GM12878 (cell line): ENCODE data around the gene NOL7. TPM values are rescaled to one million over a fixed set of nuclear protein-coding genes. Genes with fewer than 3 reads are reported as not detected.
A peak's percentile ranks its signal among the peaks of the same experiment; 100 is the strongest.

Experiments
- ASH2L ChIP-seq: fragments of 300-600, 200-600 bp; sonication (generic); IDR thresholded peaks from 2 replicates; pipeline ENCODE4 v1.6.1; 2017; ENCODE audit warnings: low read depth, mild to moderate bottlenecking, borderline replicate concordance
- ATF2 ChIP-seq: IDR thresholded peaks from 2 replicates; pipeline ENCODE4 v1.6.1; 2012; ENCODE audit warnings: low read length, inconsistent platforms
- ATF7 ChIP-seq: fragments of 450-650 bp; IDR thresholded peaks from 2 replicates; pipeline ENCODE4 v1.6.1; 2016; ENCODE audit warnings: low read depth, mild to moderate bottlenecking
- BHLHE40 ChIP-seq, 2 experiments: fragments of 450-650 bp in 1 of 2; IDR thresholded peaks; 2 replicates each; pipeline ENCODE4 v1.6.1; 2011 to 2017; ENCODE audit warnings: low read depth in 2 of 2, borderline replicate concordance in 1 of 2, improper control_type of control experiment in 1 of 2, low read length in 1 of 2, mild to moderate bottlenecking in 1 of 2
- CEBPB ChIP-seq, 2 experiments: fragments of 150-350 bp in 1 of 2; IDR thresholded peaks; 2 replicates each; pipeline ENCODE4 v1.6.1; 2012 to 2014; ENCODE audit warnings: low read depth in 2 of 2, low read length in 2 of 2, borderline replicate concordance in 1 of 2, inconsistent platforms in 1 of 2
- CTCF ChIP-seq, 3 experiments: IDR thresholded peaks in 2 of 3; conservative IDR thresholded peaks in 1 of 3; 2 replicates each; pipeline ENCODE4 v1.5.1; 2011; ENCODE audit warnings: low read depth in 3 of 3, low read length in 3 of 3, mild to moderate bottlenecking in 3 of 3, control low read depth in 2 of 3, moderate library complexity in 2 of 3, inconsistent platforms in 1 of 3, mixed read lengths in 1 of 3; ENCODE audit not compliant: control insufficient read depth in 2 of 3, insufficient read depth in 1 of 3; ENCODE audit errors: extremely low read depth in 1 of 3
- EP300 ChIP-seq, 2 experiments: fragments of 150-350 bp in 1 of 2; IDR thresholded peaks; 2 replicates each; pipeline ENCODE4 v1.6.1; 2011 to 2012; ENCODE audit warnings: low read depth in 2 of 2, low read length in 2 of 2, borderline replicate concordance in 1 of 2, improper control_type of control experiment in 1 of 2, inconsistent platforms in 1 of 2; ENCODE audit not compliant: control insufficient read depth in 1 of 2
- GATAD2B ChIP-seq: fragments of 450-650 bp; conservative IDR thresholded peaks from 2 replicates; pipeline ENCODE4 v1.6.1; 2017; ENCODE audit warnings: low read depth, mild to moderate bottlenecking, moderate library complexity
- HDGF ChIP-seq: fragments of 450-650 bp; IDR thresholded peaks from 2 replicates; pipeline ENCODE4 v1.6.1; 2016; ENCODE audit warnings: antibody characterized with exemption
- HSF1 ChIP-seq: fragments of 150-350 bp; IDR thresholded peaks from 2 replicates; pipeline ENCODE4 v1.6.1; 2014; ENCODE audit warnings: mild to moderate bottlenecking, low read depth, low read length
- JUNB ChIP-seq: IDR thresholded peaks from 2 replicates; pipeline ENCODE4 v1.6.1; 2016; ENCODE audit warnings: antibody characterized with exemption, mild to moderate bottlenecking
- PAX8 ChIP-seq: fragments of 450-650 bp; IDR thresholded peaks from 2 replicates; pipeline ENCODE4 v1.6.1; 2017; ENCODE audit warnings: mild to moderate bottlenecking, moderate library complexity
- PKNOX1 ChIP-seq: fragments of 450-650 bp; IDR thresholded peaks from 2 replicates; pipeline ENCODE4 v1.6.1; 2016; ENCODE audit warnings: mild to moderate bottlenecking
- RUNX3 ChIP-seq: IDR thresholded peaks from 2 replicates; pipeline ENCODE4 v1.6.1; 2012; ENCODE audit warnings: low read length, inconsistent platforms
- SMAD5 ChIP-seq: IDR thresholded peaks from 2 replicates; pipeline ENCODE4 v1.6.1; 2016; ENCODE audit warnings: antibody characterized with exemption, low read depth
- ZBED1 ChIP-seq: IDR thresholded peaks from 2 replicates; pipeline ENCODE4 v1.6.1; 2016; ENCODE audit warnings: borderline replicate concordance
- ZNF207 ChIP-seq: fragments of 450-650 bp; IDR thresholded peaks from 2 replicates; pipeline ENCODE4 v1.6.1; 2014; ENCODE audit warnings: antibody characterized with exemption, mild to moderate bottlenecking, borderline replicate concordance
- ZNF217 ChIP-seq: fragments of 450-650 bp; IDR thresholded peaks from 2 replicates; pipeline ENCODE4 v1.6.1; 2017; ENCODE audit warnings: antibody characterized with exemption, mild to moderate bottlenecking
- polyA plus RNA-seq, 11 experiments: library from polyadenylated mRNA; depleted of rRNA in 4 of 11; unstranded in 6 of 11; stranded (reverse) in 5 of 11; fragments of >200 nt; fragmentation: Nextera tagmentation in 4 of 11; fragmentation: Illumina TruSeq in 1 of 11; extraction: Ambion mirVana in 4 of 11; extraction: Trizol in 1 of 11; gene quantifications; 1 replicate in 1 of 11; 2 replicates in 10 of 11; pipeline versions ENCODE4 v1.2.1 to v1.2.3, GENCODE V29; 2011 to 2016; ENCODE audit warnings: inconsistent platforms in 2 of 11, missing spikeins in 2 of 11, low read depth in 1 of 11
- total RNA-seq, 4 experiments: library from RNA; depleted of rRNA in 3 of 4; stranded (reverse); fragments of >200 nt in 3 of 4; fragmentation: Illumina TruSeq in 1 of 4; extraction: Trizol in 1 of 4; gene quantifications; 2 replicates each; pipeline versions ENCODE4 v1.2.1 to v1.2.3, GENCODE V29; 2013 to 2021
- TF ChIP-seq, protein P1 (sequence below): IDR thresholded peaks from 2 replicates; pipeline ENCODE4 v1.6.1; 2012; ENCODE audit warnings: mild to moderate bottlenecking, low read depth, low read length

NOL7 gene
- total and polyA plus RNA-seq, 10 of the 15 experiments (the other 5 are each of a cell fraction or from before 2014, with no cell fraction given), result 12.2 to 222 (median 86.2) TPM

GRCh38 chr6:13614926-13615791 lies at the start of gene NOL7 (continued):
- TF ChIP-seq CTCF (IDR thresholded peaks at IDR 0.05 in 2 of 3, conservative IDR thresholded peaks at IDR 0.05 in 1 of 3; ENCODE audit: control insufficient read depth in 2 of 3, extremely low read depth in 1 of 3, insufficient read depth in 1 of 3, low read depth in 3 of 3, low read length in 3 of 3) (peak; percentile 96 to 99 (median 98); a peak in 5 of 6 replicates), PAX8 (no peak), BHLHE40 (IDR thresholded peaks at IDR 0.05; ENCODE audit: borderline replicate concordance in 1 of 2, low read depth in 2 of 2, low read length in 1 of 2) (peak; percentile 66 to 78; a peak in 3 of 4 replicates), EP300 (IDR thresholded peaks at IDR 0.05; ENCODE audit: borderline replicate concordance in 1 of 2, control insufficient read depth in 1 of 2, low read depth in 2 of 2, low read length in 2 of 2) (no peak), ZNF217 (no peak), ATF2 (no peak), HDGF (peak; percentile 81; the same call in 1 of the 2 replicates), ZBED1 (no peak), GATAD2B (peak; percentile 86), CEBPB (IDR thresholded peaks at IDR 0.05; ENCODE audit: borderline replicate concordance in 1 of 2, low read depth in 2 of 2, low read length in 2 of 2) (no peak), ASH2L (no peak; the same call in 1 of the 2 replicates), ATF7 (no peak; the same call in 1 of the 2 replicates), PKNOX1 (no peak), RUNX3 (peak; percentile 74), SMAD5 (peak; percentile 81), JUNB (no peak), ZNF207 (no peak; the same call in none of the 2 replicates), HSF1 (no peak)
- TF ChIP-seq, protein P1, sequence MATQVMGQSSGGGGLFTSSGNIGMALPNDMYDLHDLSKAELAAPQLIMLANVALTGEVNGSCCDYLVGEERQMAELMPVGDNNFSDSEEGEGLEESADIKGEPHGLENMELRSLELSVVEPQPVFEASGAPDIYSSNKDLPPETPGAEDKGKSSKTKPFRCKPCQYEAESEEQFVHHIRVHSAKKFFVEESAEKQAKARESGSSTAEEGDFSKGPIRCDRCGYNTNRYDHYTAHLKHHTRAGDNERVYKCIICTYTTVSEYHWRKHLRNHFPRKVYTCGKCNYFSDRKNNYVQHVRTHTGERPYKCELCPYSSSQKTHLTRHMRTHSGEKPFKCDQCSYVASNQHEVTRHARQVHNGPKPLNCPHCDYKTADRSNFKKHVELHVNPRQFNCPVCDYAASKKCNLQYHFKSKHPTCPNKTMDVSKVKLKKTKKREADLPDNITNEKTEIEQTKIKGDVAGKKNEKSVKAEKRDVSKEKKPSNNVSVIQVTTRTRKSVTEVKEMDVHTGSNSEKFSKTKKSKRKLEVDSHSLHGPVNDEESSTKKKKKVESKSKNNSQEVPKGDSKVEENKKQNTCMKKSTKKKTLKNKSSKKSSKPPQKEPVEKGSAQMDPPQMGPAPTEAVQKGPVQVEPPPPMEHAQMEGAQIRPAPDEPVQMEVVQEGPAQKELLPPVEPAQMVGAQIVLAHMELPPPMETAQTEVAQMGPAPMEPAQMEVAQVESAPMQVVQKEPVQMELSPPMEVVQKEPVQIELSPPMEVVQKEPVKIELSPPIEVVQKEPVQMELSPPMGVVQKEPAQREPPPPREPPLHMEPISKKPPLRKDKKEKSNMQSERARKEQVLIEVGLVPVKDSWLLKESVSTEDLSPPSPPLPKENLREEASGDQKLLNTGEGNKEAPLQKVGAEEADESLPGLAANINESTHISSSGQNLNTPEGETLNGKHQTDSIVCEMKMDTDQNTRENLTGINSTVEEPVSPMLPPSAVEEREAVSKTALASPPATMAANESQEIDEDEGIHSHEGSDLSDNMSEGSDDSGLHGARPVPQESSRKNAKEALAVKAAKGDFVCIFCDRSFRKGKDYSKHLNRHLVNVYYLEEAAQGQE, result no peak
